Fibroblast of lung (primary cell): ENCODE measurements around the gene PHIP. TPM values are rescaled to one million over a fixed set of nuclear protein-coding genes. Genes with fewer than 3 reads are reported as not detected.
"Not testable (repeated sequence)": the region's sequence is repeated elsewhere in the genome, so short reads cannot be mapped to it uniquely, and the experiment has no call there.

Experiments
- DNase-seq, 2 donors: peaks; one replicate each; pipeline versions ENCODE4 v3.0.0 to v3.0.0-alpha.2; 2010; ENCODE audit warnings: low read depth in 2 of 2
- H2AFZ ChIP-seq: 2 replicates; pipeline ENCODE4 v1.5.1; 2012; ENCODE audit warnings: low read length, control low read depth, inconsistent platforms
- H3K27ac ChIP-seq: 2 replicates; pipeline ENCODE4 v1.5.1; 2011; ENCODE audit warnings: low read length, control low read depth; ENCODE audit not compliant: insufficient read depth
- H3K27me3 ChIP-seq: 2 replicates; pipeline ENCODE4 v1.5.1; 2011; ENCODE audit warnings: mild to moderate bottlenecking, low read length; ENCODE audit not compliant: control insufficient read depth, insufficient read depth
- H3K36me3 ChIP-seq: 2 replicates; pipeline ENCODE4 v1.5.1; 2011; ENCODE audit warnings: low read length; ENCODE audit not compliant: control insufficient read depth, insufficient read depth
- H3K4me1 ChIP-seq: 2 replicates; pipeline ENCODE4 v1.5.1; 2011; ENCODE audit warnings: low read length; ENCODE audit not compliant: control insufficient read depth, insufficient read depth; ENCODE audit errors: extremely low read depth
- H3K4me2 ChIP-seq: 2 replicates; pipeline ENCODE4 v1.5.1; 2011; ENCODE audit warnings: low read length, control low read depth; ENCODE audit not compliant: insufficient read depth; ENCODE audit errors: extremely low read depth
- H3K4me3 ChIP-seq, 4 experiments: fragments of 200-600 bp in 1 of 4; sonication (generic) in 1 of 4; replicated peaks in 1 of 4; 2 replicates each; pipeline ENCODE4 v1.5.1; 2011 to 2016; ENCODE audit warnings: low read length in 4 of 4, low read depth in 3 of 4, mild to moderate bottlenecking in 3 of 4, control low read depth in 2 of 4, inconsistent platforms in 1 of 4, mixed read lengths in 1 of 4; ENCODE audit not compliant: insufficient read depth in 1 of 4; ENCODE audit errors: control extremely low read depth in 1 of 4
- H3K79me2 ChIP-seq: 2 replicates; pipeline ENCODE4 v1.5.1; 2012; ENCODE audit warnings: mild to moderate bottlenecking, low read length, inconsistent platforms; ENCODE audit not compliant: control insufficient read depth, insufficient read depth
- H3K9ac ChIP-seq: 2 replicates; pipeline ENCODE4 v1.5.1; 2011; ENCODE audit warnings: mild to moderate bottlenecking, low read length, control low read depth; ENCODE audit not compliant: insufficient read depth
- H3K9me3 ChIP-seq: 2 replicates; pipeline ENCODE4 v1.5.1; 2012; ENCODE audit warnings: low read depth, low read length; ENCODE audit not compliant: control insufficient read depth, insufficient read depth
- H4K20me1 ChIP-seq: 2 replicates; pipeline ENCODE4 v1.5.1; 2011; ENCODE audit warnings: low read length; ENCODE audit not compliant: control insufficient read depth, insufficient read depth; ENCODE audit errors: extremely low read depth
- CTCF ChIP-seq, 2 donors: IDR thresholded peaks in 1 of 2; conservative IDR thresholded peaks in 1 of 2; 1 replicate in 1 of 2; 2 replicates in 1 of 2; pipeline ENCODE4 v1.5.1; 2011 to 2012; ENCODE audit warnings: low read length in 2 of 2, control low read depth in 1 of 2, inconsistent platforms in 1 of 2, low read depth in 1 of 2, mild to moderate bottlenecking in 1 of 2
- EZH2 ChIP-seq: IDR thresholded peaks from 2 replicates; pipeline ENCODE4 v1.5.1; 2012; ENCODE audit warnings: low read length, control low read depth, mild to moderate bottlenecking; ENCODE audit errors: missing control alignments
- polyA plus RNA-seq, 2 donors: library from polyadenylated mRNA; depleted of rRNA in 1 of 2; stranded (reverse) in 1 of 2; unstranded in 1 of 2; fragments of >200 nt; gene quantifications; 2 replicates each; pipeline ENCODE4 v1.2.1, GENCODE V29; 2011 to 2012; ENCODE audit warnings: missing spikeins in 1 of 2
- total RNA-seq: library from RNA; depleted of rRNA; stranded (reverse); fragments of >200 nt; gene quantifications from 2 replicates; pipeline ENCODE4 v1.2.1, GENCODE V29; 2014

PHIP gene
- total and polyA plus RNA-seq, 2 donors (not counting 1 experiment from before 2014, with no cell fraction given) = 6.7 to 26.1 TPM

DNA sequence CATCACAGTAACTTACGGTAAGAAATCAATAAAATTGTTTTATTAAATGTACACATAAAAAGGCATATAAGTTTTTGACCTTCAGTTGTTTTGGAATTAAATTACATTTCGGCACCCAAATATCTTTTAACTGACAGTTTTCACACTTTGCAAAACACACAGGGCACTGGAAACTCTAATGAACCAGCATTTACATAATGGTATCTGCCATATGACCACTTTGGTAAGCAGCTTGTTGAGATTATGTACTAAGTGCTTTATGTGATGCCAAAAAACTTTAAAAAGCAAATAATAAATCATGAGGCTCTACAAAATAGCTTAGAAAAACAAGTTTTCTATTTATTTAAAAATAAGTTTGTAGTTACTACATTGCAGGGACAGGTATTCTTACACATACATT lies 142.5 kb downstream of the PHIP start:
- Histone ChIP-seq H3K4me2 (no peak overlapping the region), H3K27me3 (no peaks in the 10 kb centered on the region), H3K4me3 (no peak overlapping the region), H3K4me1 (no peaks in the 10 kb centered on the region), H3K9ac (no peak overlapping the region), H3K9me3 (no peaks in the 10 kb centered on the region), H3K36me3 (no peaks in the 10 kb centered on the region), H3K79me2 (no peaks in the 10 kb centered on the region), H4K20me1 (no peaks in the 10 kb centered on the region), H2AFZ (no peak overlapping the region), H3K27ac (no peak overlapping the region)
- TF ChIP-seq CTCF (conservative IDR thresholded peaks at IDR 0.05 in 1 of 2, IDR thresholded peaks at IDR 0.05 in 1 of 2; ENCODE audit: low read depth in 1 of 2, low read length in 2 of 2) (no peak), EZH2 (no peak)
- DNase-seq = no peak

- Histone ChIP-seq H3K36me3 (no peaks in the 10 kb centered on the region), H3K4me3 (no peak overlapping the region), H3K27ac (no peak overlapping the region), H3K79me2 (no peaks in the 10 kb centered on the region), H3K27me3 (no peaks in the 10 kb centered on the region), H3K9me3 (no peaks in the 10 kb centered on the region), H3K4me1 (no peaks in the 10 kb centered on the region), H3K4me2 (no peak overlapping the region), H2AFZ (no peak overlapping the region), H4K20me1 (no peaks in the 10 kb centered on the region), H3K9ac (no peak overlapping the region)
- DNase-seq = no peak
- no peak for TF ChIP-seq CTCF (conservative IDR thresholded peaks at IDR 0.05 in 1 of 2, IDR thresholded peaks at IDR 0.05 in 1 of 2; ENCODE audit: low read depth in 1 of 2, low read length in 2 of 2)
- no peak for TF ChIP-seq EZH2
Measured at GRCh38 chr6:78925317-78925716, 152.7 kb downstream of the PHIP start.

GRCh38 chr6:78921168-78921567 lies 156.9 kb downstream of the PHIP start:
- H3K27ac ChIP-seq, H3K9me3 ChIP-seq, H3K79me2 ChIP-seq, H3K9ac ChIP-seq, H2AFZ ChIP-seq, H3K27me3 ChIP-seq, H3K4me1 ChIP-seq, H3K36me3 ChIP-seq, DNase-seq, H4K20me1 ChIP-seq, H3K4me3 ChIP-seq, H3K4me2 ChIP-seq: not testable (repeated sequence)
